ENCODE measurements around the gene EFNA1.

The EFNA1 gene

GRCh38 chr1:155184351-155184811 is 56.7 kb downstream of the EFNA1 start:
- no peak for TF ChIP-seq POLR2A (IDR thresholded peaks at IDR 0.05; ENCODE audit: low read length)
- TF ChIP-seq GATA1 (IDR thresholded peaks at IDR 0.05; ENCODE audit: low read depth, low read length): no peak
- DNase-seq: no peak

All from erythroblast (primary cell).